ENCODE data around the gene ZFP82.

ZFP82 gene

GRCh38 chr19:36378625-36379509 is 39.6 kb downstream of the ZFP82 start, which contains the start of gene ZFP14 (continued):
- peak; percentile 77 for TF ChIP-seq ZNF18 (tag by site-specific recombination; IDR thresholded peaks at IDR 0.05)
- peak; percentile 81 for TF ChIP-seq KLF16 (tag by site-specific recombination; IDR thresholded peaks at IDR 0.05)
- no peak for TF ChIP-seq ZNF658 (tag by site-specific recombination; IDR thresholded peaks at IDR 0.05)
- TF ChIP-seq ZNF692 (tag by site-specific recombination; IDR thresholded peaks at IDR 0.05), result 0 out of 2 replicates have a peak, but pooled peaks have one; percentile 78
- TF ChIP-seq ZNF398 (tag by site-specific recombination; IDR thresholded peaks at IDR 0.05), result 0 out of 2 replicates have a peak, but pooled peaks have one; percentile 53
- peak; percentile 95 for TF ChIP-seq KLF10 (tag by site-specific recombination; IDR thresholded peaks at IDR 0.05)
- TF ChIP-seq ZNF394 (tag by site-specific recombination; IDR thresholded peaks at IDR 0.05; ENCODE audit: borderline replicate concordance), result peak; percentile 67; the same call in 1 of the 2 replicates
- peak; percentile 38; the same call in 1 of the 2 replicates for TF ChIP-seq MZF1 (tag by site-specific recombination; IDR thresholded peaks at IDR 0.05; ENCODE audit: borderline replicate concordance)
- peak; percentile 68; the same call in 1 of the 2 replicates for TF ChIP-seq ZNF10 (tag by site-specific recombination; IDR thresholded peaks at IDR 0.05)
- TF ChIP-seq ZBTB8A (tag by site-specific recombination; IDR thresholded peaks at IDR 0.05), result peak; percentile 91
- TF ChIP-seq ZNF664 (tag by site-specific recombination; IDR thresholded peaks at IDR 0.05), result peak; percentile 42; the same call in 1 of the 2 replicates
- TF ChIP-seq ZNF335 (tag by site-specific recombination; conservative IDR thresholded peaks at IDR 0.05), result peak; percentile 99
- no peak for TF ChIP-seq ZNF623 (tag by site-specific recombination; IDR thresholded peaks at IDR 0.05)
- peak; percentile 65; the same call in 1 of the 2 replicates for TF ChIP-seq ZNF558 (tag by site-specific recombination; IDR thresholded peaks at IDR 0.05)
- no peak for TF ChIP-seq TSHZ1 (tag by site-specific recombination; IDR thresholded peaks at IDR 0.05; ENCODE audit: borderline replicate concordance)
- peak; percentile 95 for TF ChIP-seq ZBTB26 (tag by site-specific recombination; optimal IDR thresholded peaks at IDR 0.05)
- peak; percentile 47; the same call in 1 of the 2 replicates for TF ChIP-seq ELK4 (IDR thresholded peaks at IDR 0.05; ENCODE audit: borderline replicate concordance, low read depth, low read length)
- peak; percentile 99 for TF ChIP-seq ZBTB17 (tag by site-specific recombination; IDR thresholded peaks at IDR 0.05)
- peak; percentile 52; the same call in 1 of the 2 replicates for TF ChIP-seq HIC1 (tag by site-specific recombination; IDR thresholded peaks at IDR 0.05)
- peak; percentile 19 for TF ChIP-seq ZNF580 (tag by site-specific recombination; IDR thresholded peaks at IDR 0.05)
- TF ChIP-seq ZNF639 (tag by site-specific recombination; IDR thresholded peaks at IDR 0.05), result peak; percentile 83
- peak; percentile 95 for TF ChIP-seq ZNF560 (tag by site-specific recombination; IDR thresholded peaks at IDR 0.05; ENCODE audit: borderline replicate concordance)

All from HEK293 (cell line).